Fibroblast of lung (primary cell): Measurements from ENCODE around the gene CXorf49B.
"Not testable (repeated sequence)": the region's sequence is repeated elsewhere in the genome, so short reads cannot be mapped to it uniquely, and the experiment has no call there.

Source experiments
- EZH2 ChIP-seq: IDR thresholded peaks from 2 replicates; pipeline ENCODE4 v1.5.1; 2012; ENCODE audit warnings: low read length, control low read depth, mild to moderate bottlenecking; ENCODE audit errors: missing control alignments
- TF ChIP-seq, protein P1 (sequence below), 2 donors: IDR thresholded peaks in 1 of 2; conservative IDR thresholded peaks in 1 of 2; 1 replicate in 1 of 2; 2 replicates in 1 of 2; pipeline ENCODE4 v1.5.1; 2011 to 2012; ENCODE audit warnings: low read length in 2 of 2, control low read depth in 1 of 2, inconsistent platforms in 1 of 2, low read depth in 1 of 2, mild to moderate bottlenecking in 1 of 2

DNA sequence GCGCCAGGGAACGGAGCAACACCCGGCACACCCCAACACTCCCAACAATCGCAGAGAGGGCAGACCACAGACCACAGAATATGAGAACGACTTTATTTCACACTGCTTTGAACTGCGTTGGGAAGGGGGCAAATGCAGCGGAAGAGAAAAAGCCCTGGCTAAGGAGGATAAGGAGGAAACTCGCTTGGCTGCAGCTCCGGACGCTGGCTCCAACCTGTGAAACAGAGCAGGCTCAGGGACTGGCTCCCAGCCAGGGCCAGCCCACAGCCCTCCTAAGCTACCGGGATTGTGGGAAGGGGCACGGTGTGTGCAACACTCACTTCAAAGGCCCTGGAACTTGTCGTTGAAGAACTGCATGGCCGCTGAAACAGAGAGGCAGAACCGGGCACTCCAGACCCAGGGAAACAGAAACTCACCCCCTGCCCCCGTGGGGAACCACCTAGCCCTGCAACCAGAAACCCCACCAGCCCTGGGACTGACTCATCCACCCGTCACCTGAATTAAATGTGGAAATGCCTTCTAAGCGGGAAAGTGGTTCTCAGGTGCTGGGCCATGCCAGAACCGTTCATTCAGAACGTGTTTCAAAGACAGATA lies 2.4 kb upstream of the CXorf49B start:
- TF ChIP-seq, protein P1, sequence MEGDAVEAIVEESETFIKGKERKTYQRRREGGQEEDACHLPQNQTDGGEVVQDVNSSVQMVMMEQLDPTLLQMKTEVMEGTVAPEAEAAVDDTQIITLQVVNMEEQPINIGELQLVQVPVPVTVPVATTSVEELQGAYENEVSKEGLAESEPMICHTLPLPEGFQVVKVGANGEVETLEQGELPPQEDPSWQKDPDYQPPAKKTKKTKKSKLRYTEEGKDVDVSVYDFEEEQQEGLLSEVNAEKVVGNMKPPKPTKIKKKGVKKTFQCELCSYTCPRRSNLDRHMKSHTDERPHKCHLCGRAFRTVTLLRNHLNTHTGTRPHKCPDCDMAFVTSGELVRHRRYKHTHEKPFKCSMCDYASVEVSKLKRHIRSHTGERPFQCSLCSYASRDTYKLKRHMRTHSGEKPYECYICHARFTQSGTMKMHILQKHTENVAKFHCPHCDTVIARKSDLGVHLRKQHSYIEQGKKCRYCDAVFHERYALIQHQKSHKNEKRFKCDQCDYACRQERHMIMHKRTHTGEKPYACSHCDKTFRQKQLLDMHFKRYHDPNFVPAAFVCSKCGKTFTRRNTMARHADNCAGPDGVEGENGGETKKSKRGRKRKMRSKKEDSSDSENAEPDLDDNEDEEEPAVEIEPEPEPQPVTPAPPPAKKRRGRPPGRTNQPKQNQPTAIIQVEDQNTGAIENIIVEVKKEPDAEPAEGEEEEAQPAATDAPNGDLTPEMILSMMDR (conservative IDR thresholded peaks at IDR 0.05 in 1 of 2, IDR thresholded peaks at IDR 0.05 in 1 of 2; ENCODE audit: low read depth in 1 of 2, low read length in 2 of 2): not testable (repeated sequence)
- not testable (repeated sequence) for TF ChIP-seq EZH2
